K562 (cell line): ENCODE measurements around the gene HINT3. TPM values are rescaled to one million over a fixed set of nuclear protein-coding genes. Genes with fewer than 3 reads are reported as not detected.
A peak's percentile ranks its signal among the peaks of the same experiment; 100 is the strongest.

Experiments used
- CBX1 ChIP-seq: sonication (generic); IDR thresholded peaks from 2 replicates; pipeline ENCODE4 v1.6.1; 2016; ENCODE audit warnings: antibody characterized with exemption, low read depth, mild to moderate bottlenecking
- CCNT2 ChIP-seq: IDR thresholded peaks from 2 replicates; pipeline ENCODE4 v1.6.1; 2011; ENCODE audit warnings: borderline replicate concordance, low read depth, mild to moderate bottlenecking, moderate library complexity, mixed read lengths, low read length; ENCODE audit not compliant: insufficient read length; ENCODE audit errors: extremely low read depth
- CSDE1 ChIP-seq, 2 experiments: fragments of 450-650 bp; IDR thresholded peaks; 2 replicates each; pipeline ENCODE4 v1.6.1; 2016; ENCODE audit warnings: mild to moderate bottlenecking in 1 of 2
- ETV5 ChIP-seq: sonication (generic); formaldehyde crosslinking; IDR thresholded peaks from 2 replicates; pipeline ENCODE4 v1.4.0; 2020; ENCODE audit warnings: low read depth, mild to moderate bottlenecking, missing genetic modification reagents
- NRF1 ChIP-seq, 2 experiments: fragments of 450-650 bp; IDR thresholded peaks in 1 of 2; conservative IDR thresholded peaks in 1 of 2; 2 replicates each; pipeline ENCODE4 v1.6.1; 2014; ENCODE audit warnings: mild to moderate bottlenecking in 2 of 2
- SMAD3 ChIP-seq: fragments of 450-650 bp; formaldehyde crosslinking; conservative IDR thresholded peaks from 2 replicates; pipeline ENCODE4 v1.4.0; 2020; ENCODE audit warnings: mild to moderate bottlenecking
- ZKSCAN3 ChIP-seq: fragments of 250-450 bp; sonication (Bioruptor Pico); IDR thresholded peaks from 2 replicates; pipeline ENCODE4 v1.4.0; 2020
- polyA plus RNA-seq, 8 experiments: library from polyadenylated mRNA; depleted of rRNA in 4 of 8; stranded (reverse) in 5 of 8; unstranded in 3 of 8; fragments of >200 nt; fragmentation: Nextera tagmentation in 2 of 8; fragmentation: Illumina TruSeq in 1 of 8; extraction: Ambion mirVana in 2 of 8; extraction: Trizol in 1 of 8; gene quantifications; 2 replicates each; pipeline versions ENCODE4 v1.2.1 to v1.2.3, GENCODE V29; 2011 to 2014; ENCODE audit warnings: inconsistent platforms in 1 of 8, missing spikeins in 1 of 8
- total RNA-seq, 7 experiments: library from RNA; depleted of rRNA in 6 of 7; stranded (reverse); fragments of >200 nt in 6 of 7; fragmentation: Illumina TruSeq in 2 of 7; extraction: Trizol in 2 of 7; gene quantifications; 2 replicates each; pipeline versions ENCODE4 v1.2.1 to v1.2.3, GENCODE V29; 2011 to 2021; ENCODE audit warnings: low replicate concordance in 1 of 7
- TF ChIP-seq, protein P1 (sequence below): fragments of 450-650 bp; IDR thresholded peaks from 2 replicates; pipeline ENCODE4 v1.6.1; 2016; ENCODE audit warnings: borderline replicate concordance
- TF ChIP-seq, protein P2 (sequence below): fragments of 250-450 bp; sonication (Bioruptor Pico); IDR thresholded peaks from 2 replicates; pipeline ENCODE4 v1.9.0; 2021; ENCODE audit warnings: mild to moderate bottlenecking, inconsistent platforms
- TF ChIP-seq, protein P3 (sequence below), 2 experiments: fragments of 450-650 bp in 1 of 2; sonication (generic) in 1 of 2; formaldehyde crosslinking in 1 of 2; IDR thresholded peaks; 2 replicates each; pipeline versions ENCODE4 v1.7.1 to v1.9.0; 2016 to 2022; ENCODE audit warnings: inconsistent platforms in 1 of 2, mild to moderate bottlenecking in 1 of 2, missing genetic modification reagents in 1 of 2
- TF ChIP-seq, protein P4 (sequence below): sonication (generic); formaldehyde crosslinking; IDR thresholded peaks from 2 replicates; pipeline ENCODE4 v1.8.0; 2022; ENCODE audit warnings: missing genetic modification reagents, mild to moderate bottlenecking, moderate library complexity, borderline replicate concordance

The HINT3 gene
- total and polyA plus RNA-seq, 9 of the 15 experiments (the other 6 are each of a cell fraction or from before 2014, with no cell fraction given), result 1.4 to 16.6 (median 10.8) TPM

DNA sequence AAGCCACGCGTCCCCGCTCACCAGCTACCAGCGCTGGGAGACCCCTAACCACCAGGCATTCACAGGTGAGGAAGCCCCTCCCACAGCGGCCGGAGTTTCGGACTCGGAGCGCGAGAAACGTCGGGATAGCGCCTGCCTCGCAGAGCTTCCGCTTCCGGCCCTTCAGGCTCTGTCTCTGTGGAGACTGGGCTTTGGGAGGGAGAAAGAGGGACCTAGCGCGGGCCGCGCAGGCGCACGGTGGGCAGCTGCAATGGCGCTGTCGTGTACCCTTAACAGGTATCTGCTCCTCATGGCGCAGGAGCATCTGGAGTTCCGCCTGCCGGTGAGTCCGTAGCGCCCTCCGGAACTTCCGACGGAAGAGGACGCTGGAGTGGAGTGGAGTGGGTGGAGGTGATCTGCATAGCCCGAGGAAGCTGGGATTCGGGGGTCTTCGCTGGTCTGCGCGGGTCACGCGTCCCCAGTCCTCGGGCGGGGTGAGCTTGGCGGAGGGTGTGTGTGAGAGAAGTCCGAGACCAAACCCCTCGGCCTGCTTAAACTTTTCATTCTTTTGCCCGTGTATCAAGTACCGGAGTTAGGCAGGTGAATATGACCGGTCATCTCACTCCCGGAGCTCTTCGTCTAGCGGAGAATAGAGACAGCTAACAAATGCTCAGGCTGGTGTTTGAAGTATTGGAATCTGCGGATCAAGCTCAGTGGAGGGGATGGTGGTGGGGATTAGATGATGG lies 29.9 kb downstream of the HINT3 start, which contains the start of gene TRMT11 (continued):
- TF ChIP-seq, protein P1, sequence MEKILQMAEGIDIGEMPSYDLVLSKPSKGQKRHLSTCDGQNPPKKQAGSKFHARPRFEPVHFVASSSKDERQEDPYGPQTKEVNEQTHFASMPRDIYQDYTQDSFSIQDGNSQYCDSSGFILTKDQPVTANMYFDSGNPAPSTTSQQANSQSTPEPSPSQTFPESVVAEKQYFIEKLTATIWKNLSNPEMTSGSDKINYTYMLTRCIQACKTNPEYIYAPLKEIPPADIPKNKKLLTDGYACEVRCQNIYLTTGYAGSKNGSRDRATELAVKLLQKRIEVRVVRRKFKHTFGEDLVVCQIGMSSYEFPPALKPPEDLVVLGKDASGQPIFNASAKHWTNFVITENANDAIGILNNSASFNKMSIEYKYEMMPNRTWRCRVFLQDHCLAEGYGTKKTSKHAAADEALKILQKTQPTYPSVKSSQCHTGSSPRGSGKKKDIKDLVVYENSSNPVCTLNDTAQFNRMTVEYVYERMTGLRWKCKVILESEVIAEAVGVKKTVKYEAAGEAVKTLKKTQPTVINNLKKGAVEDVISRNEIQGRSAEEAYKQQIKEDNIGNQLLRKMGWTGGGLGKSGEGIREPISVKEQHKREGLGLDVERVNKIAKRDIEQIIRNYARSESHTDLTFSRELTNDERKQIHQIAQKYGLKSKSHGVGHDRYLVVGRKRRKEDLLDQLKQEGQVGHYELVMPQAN, result 0 out of 2 replicates have a peak, but pooled peaks have one; percentile 14
- TF ChIP-seq, protein P2, sequence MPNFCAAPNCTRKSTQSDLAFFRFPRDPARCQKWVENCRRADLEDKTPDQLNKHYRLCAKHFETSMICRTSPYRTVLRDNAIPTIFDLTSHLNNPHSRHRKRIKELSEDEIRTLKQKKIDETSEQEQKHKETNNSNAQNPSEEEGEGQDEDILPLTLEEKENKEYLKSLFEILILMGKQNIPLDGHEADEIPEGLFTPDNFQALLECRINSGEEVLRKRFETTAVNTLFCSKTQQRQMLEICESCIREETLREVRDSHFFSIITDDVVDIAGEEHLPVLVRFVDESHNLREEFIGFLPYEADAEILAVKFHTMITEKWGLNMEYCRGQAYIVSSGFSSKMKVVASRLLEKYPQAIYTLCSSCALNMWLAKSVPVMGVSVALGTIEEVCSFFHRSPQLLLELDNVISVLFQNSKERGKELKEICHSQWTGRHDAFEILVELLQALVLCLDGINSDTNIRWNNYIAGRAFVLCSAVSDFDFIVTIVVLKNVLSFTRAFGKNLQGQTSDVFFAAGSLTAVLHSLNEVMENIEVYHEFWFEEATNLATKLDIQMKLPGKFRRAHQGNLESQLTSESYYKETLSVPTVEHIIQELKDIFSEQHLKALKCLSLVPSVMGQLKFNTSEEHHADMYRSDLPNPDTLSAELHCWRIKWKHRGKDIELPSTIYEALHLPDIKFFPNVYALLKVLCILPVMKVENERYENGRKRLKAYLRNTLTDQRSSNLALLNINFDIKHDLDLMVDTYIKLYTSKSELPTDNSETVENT (CRISPR knock-in tag), result peak; percentile 71; the same call in 1 of the 2 replicates
- TF ChIP-seq, protein P3, sequence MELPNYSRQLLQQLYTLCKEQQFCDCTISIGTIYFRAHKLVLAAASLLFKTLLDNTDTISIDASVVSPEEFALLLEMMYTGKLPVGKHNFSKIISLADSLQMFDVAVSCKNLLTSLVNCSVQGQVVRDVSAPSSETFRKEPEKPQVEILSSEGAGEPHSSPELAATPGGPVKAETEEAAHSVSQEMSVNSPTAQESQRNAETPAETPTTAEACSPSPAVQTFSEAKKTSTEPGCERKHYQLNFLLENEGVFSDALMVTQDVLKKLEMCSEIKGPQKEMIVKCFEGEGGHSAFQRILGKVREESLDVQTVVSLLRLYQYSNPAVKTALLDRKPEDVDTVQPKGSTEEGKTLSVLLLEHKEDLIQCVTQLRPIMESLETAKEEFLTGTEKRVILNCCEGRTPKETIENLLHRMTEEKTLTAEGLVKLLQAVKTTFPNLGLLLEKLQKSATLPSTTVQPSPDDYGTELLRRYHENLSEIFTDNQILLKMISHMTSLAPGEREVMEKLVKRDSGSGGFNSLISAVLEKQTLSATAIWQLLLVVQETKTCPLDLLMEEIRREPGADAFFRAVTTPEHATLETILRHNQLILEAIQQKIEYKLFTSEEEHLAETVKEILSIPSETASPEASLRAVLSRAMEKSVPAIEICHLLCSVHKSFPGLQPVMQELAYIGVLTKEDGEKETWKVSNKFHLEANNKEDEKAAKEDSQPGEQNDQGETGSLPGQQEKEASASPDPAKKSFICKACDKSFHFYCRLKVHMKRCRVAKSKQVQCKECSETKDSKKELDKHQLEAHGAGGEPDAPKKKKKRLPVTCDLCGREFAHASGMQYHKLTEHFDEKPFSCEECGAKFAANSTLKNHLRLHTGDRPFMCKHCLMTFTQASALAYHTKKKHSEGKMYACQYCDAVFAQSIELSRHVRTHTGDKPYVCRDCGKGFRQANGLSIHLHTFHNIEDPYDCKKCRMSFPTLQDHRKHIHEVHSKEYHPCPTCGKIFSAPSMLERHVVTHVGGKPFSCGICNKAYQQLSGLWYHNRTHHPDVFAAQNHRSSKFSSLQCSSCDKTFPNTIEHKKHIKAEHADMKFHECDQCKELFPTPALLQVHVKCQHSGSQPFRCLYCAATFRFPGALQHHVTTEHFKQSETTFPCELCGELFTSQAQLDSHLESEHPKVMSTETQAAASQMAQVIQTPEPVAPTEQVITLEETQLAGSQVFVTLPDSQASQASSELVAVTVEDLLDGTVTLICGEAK (IDR thresholded peaks at IDR 0.05), result peak; percentile 94
- TF ChIP-seq, protein P3 (CRISPR knock-in tag; IDR thresholded peaks at IDR 0.05), result no peak; the same call in 1 of the 2 replicates
- TF ChIP-seq ZKSCAN3 (CRISPR knock-in tag) (no peak), CSDE1 (IDR thresholded peaks at IDR 0.05) (peak in 1 of 2 experiments; percentile 74; a peak in 2 of 4 replicates), ETV5 (CRISPR knock-in tag) (peak; percentile 62), NRF1 (conservative IDR thresholded peaks at IDR 0.05 in 1 of 2, IDR thresholded peaks at IDR 0.05 in 1 of 2) (peak; percentile 98 to 99), SMAD3 (CRISPR knock-in tag) (no peak), CCNT2 (peak; percentile 36), CBX1 (0 out of 2 replicates have a peak, but pooled peaks have one; percentile 36)
- TF ChIP-seq, protein P4, sequence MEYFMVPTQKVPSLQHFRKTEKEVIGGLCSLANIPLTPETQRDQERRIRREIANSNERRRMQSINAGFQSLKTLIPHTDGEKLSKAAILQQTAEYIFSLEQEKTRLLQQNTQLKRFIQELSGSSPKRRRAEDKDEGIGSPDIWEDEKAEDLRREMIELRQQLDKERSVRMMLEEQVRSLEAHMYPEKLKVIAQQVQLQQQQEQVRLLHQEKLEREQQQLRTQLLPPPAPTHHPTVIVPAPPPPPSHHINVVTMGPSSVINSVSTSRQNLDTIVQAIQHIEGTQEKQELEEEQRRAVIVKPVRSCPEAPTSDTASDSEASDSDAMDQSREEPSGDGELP (CRISPR knock-in tag), result peak; percentile 89; the same call in 1 of the 2 replicates
